Panc1 (cell line): ENCODE data around the gene SEPTIN1.

Source experiments
- POLR2AphosphoS5 ChIP-seq: IDR thresholded peaks from 2 replicates; pipeline ENCODE4 v1.6.1; 2012; ENCODE audit warnings: mild to moderate bottlenecking, low read depth, low read length, moderate library complexity
- TF ChIP-seq, protein P1 (sequence below): fragments of 450-650 bp; IDR thresholded peaks from 2 replicates; pipeline ENCODE4 v1.5.1; 2017; ENCODE audit warnings: mild to moderate bottlenecking
- TF ChIP-seq, protein P2 (sequence below), 2 experiments: IDR thresholded peaks; 2 replicates each; pipeline ENCODE4 v1.6.1; 2011 to 2012; ENCODE audit warnings: low read depth in 2 of 2, control low read depth in 1 of 2, low read length in 1 of 2, mild to moderate bottlenecking in 1 of 2, moderate library complexity in 1 of 2; ENCODE audit not compliant: insufficient read depth in 1 of 2

DNA sequence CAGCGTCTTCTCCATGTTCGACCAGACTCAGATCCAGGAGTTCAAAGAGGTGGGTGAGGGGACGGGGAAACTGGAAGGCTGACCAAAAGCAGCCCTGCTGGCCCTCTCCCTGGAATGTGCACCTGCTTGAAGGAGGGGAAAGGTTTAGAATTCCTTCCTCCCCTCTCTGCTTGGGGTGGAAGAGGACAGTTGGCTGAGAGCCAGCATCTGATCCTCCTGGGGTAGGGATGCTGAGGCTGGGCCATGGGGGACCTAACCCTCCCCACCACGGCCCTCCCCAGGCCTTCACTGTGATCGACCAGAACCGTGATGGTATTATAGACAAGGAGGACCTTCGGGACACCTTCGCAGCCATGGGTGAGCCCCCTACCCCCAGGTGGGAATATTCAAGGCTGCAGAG is 6.5 kb downstream of the SEPTIN1 start:
- TF ChIP-seq, protein P1, sequence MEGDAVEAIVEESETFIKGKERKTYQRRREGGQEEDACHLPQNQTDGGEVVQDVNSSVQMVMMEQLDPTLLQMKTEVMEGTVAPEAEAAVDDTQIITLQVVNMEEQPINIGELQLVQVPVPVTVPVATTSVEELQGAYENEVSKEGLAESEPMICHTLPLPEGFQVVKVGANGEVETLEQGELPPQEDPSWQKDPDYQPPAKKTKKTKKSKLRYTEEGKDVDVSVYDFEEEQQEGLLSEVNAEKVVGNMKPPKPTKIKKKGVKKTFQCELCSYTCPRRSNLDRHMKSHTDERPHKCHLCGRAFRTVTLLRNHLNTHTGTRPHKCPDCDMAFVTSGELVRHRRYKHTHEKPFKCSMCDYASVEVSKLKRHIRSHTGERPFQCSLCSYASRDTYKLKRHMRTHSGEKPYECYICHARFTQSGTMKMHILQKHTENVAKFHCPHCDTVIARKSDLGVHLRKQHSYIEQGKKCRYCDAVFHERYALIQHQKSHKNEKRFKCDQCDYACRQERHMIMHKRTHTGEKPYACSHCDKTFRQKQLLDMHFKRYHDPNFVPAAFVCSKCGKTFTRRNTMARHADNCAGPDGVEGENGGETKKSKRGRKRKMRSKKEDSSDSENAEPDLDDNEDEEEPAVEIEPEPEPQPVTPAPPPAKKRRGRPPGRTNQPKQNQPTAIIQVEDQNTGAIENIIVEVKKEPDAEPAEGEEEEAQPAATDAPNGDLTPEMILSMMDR = no peak
- no peak for TF ChIP-seq POLR2AphosphoS5
- TF ChIP-seq, protein P2, sequence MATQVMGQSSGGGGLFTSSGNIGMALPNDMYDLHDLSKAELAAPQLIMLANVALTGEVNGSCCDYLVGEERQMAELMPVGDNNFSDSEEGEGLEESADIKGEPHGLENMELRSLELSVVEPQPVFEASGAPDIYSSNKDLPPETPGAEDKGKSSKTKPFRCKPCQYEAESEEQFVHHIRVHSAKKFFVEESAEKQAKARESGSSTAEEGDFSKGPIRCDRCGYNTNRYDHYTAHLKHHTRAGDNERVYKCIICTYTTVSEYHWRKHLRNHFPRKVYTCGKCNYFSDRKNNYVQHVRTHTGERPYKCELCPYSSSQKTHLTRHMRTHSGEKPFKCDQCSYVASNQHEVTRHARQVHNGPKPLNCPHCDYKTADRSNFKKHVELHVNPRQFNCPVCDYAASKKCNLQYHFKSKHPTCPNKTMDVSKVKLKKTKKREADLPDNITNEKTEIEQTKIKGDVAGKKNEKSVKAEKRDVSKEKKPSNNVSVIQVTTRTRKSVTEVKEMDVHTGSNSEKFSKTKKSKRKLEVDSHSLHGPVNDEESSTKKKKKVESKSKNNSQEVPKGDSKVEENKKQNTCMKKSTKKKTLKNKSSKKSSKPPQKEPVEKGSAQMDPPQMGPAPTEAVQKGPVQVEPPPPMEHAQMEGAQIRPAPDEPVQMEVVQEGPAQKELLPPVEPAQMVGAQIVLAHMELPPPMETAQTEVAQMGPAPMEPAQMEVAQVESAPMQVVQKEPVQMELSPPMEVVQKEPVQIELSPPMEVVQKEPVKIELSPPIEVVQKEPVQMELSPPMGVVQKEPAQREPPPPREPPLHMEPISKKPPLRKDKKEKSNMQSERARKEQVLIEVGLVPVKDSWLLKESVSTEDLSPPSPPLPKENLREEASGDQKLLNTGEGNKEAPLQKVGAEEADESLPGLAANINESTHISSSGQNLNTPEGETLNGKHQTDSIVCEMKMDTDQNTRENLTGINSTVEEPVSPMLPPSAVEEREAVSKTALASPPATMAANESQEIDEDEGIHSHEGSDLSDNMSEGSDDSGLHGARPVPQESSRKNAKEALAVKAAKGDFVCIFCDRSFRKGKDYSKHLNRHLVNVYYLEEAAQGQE (IDR thresholded peaks at IDR 0.05; ENCODE audit: insufficient read depth in 1 of 2, low read depth in 2 of 2, low read length in 1 of 2) = no peak
